ENCODE results near the gene CNKSR3.

CNKSR3 gene

DNA sequence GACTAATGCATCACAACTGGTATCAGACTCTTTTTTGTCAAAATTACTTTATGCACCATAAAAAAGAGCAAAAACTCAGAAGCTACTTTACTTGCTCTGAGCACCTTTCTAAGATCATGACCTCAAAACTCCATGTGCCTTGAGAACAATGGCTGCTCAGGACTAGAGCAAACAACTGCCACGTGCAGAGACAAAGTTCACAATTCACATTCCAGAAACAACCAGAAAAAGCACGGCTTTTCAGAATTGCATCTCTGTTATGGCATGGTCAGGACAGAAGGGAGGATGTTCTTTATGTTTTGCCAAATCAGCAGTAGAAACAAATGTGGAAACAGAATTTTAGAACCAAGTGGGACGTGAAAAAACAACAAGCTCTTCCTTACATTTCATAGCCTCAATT, 70.5 kb downstream of the CNKSR3 start:
- DNase-seq (ENCODE audit: low spot score) = no peak
- TF ChIP-seq, protein P1, sequence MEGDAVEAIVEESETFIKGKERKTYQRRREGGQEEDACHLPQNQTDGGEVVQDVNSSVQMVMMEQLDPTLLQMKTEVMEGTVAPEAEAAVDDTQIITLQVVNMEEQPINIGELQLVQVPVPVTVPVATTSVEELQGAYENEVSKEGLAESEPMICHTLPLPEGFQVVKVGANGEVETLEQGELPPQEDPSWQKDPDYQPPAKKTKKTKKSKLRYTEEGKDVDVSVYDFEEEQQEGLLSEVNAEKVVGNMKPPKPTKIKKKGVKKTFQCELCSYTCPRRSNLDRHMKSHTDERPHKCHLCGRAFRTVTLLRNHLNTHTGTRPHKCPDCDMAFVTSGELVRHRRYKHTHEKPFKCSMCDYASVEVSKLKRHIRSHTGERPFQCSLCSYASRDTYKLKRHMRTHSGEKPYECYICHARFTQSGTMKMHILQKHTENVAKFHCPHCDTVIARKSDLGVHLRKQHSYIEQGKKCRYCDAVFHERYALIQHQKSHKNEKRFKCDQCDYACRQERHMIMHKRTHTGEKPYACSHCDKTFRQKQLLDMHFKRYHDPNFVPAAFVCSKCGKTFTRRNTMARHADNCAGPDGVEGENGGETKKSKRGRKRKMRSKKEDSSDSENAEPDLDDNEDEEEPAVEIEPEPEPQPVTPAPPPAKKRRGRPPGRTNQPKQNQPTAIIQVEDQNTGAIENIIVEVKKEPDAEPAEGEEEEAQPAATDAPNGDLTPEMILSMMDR (IDR thresholded peaks at IDR 0.05; ENCODE audit: extremely low read depth, missing control alignments) = no peak

DNA sequence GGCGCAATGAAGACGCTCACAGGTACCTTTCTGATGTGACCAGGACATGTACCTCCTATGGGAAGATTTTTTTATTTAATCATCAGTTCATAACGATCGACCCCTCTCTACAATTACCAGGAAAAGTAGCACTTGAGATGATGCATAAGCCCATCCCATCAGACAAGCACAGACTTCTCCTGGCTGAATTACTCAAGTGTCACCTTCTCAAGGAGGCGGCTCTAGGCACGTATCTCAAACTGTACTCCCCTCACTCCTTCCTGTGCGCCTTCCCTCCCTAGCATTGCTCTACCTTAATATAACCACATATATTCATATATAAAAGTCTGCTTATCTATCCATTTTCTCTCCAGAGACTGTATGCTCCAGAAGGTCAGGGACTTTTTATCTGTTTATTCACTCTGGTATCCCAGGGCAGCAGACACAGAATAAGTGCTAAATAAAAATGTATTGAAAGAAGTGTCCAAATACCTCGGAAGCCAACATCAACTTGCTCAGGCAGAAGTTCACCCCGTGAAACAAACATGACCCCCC, 71.5 kb downstream of the CNKSR3 start:
- TF ChIP-seq, protein P1 (IDR thresholded peaks at IDR 0.05; ENCODE audit: extremely low read depth, missing control alignments) = no peak
- DNase-seq (ENCODE audit: low spot score) = no peak

DNA sequence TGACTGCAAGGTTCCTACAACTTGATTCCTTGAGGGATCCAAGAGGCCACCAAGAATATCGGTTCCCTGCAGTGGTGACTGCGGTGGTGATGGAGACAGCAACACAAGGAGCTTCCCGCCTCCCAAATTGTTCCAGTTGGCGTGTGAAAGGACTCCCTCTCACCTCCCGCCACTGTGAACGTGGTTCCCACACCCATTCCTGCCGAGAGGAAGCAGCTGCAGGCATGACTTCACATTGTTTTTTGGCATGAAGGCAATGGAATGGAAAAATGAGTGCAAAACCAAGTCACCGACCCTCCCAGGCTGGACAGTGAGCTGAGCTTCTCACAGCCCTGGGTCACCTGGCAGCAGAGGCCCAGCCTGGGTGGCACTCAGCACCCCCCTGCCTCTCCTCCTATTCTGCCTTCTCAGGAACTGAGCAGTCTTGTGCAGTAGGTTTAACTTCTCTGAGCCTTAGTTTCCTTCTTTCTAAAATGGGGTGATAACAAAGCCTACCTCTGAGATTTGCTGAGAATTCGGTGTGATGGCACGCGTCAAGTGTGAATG, 75.0 kb downstream of the CNKSR3 start:
- TF ChIP-seq, protein P1 (IDR thresholded peaks at IDR 0.05; ENCODE audit: extremely low read depth, missing control alignments) = no peak
- no peak for DNase-seq (ENCODE audit: low spot score)

DNA sequence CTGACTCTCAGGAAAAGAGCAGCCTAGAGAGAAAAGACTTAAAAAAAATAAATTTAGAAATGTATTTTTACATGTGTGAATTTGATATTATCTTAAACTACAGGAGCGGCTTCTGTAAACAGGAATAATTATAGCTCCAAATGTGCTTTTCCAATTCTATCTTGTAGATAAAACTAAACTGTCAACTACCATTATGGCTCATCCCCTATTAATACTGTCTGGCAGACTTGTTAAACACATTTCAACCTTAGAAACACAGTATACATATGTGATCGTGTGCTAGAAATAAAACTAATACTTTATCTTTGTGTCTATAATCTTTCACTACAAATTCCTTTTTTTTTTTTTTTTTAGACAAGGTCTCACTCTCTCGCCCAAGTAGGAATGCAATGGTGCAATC, 75.8 kb downstream of the CNKSR3 start:
- TF ChIP-seq, protein P1 (IDR thresholded peaks at IDR 0.05; ENCODE audit: extremely low read depth, missing control alignments) = no peak
- DNase-seq (ENCODE audit: low spot score) = no peak

DNA sequence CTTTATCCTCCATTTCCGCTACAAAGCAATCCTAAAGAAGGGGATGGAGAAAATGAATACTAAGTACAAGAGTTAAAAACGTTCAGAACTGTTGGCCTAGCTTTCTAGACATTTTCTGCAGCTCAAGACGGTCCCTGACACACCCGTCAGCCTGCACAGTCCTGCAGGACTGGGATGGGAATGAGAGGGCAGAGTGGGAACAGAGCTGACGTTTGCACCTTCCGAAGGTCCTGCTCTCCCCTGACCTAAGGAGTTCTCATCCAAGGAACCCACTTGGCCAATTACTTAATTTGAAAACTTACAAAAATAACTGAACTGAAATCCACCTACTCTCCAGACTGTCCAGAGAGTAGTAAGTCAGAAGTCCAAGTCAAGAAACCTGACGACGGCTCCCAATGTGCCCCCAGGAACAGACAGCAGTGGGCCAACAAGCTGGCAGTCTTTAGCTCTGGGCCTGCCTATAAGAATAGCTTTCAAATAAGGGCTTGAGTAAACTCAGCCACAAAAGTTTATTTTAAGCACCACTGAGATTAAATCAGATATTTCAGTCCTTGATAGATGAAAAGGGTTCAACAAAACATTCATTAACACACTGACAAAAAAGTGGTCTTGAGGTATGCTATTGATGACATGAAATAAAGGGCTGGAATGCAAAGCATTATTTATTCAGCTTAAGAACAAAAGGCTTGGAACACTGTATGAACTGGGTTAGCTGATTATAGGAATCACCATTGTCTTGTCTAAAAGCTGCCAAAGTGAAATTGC, 76.8 kb downstream of the CNKSR3 start:
- TF ChIP-seq, protein P1 (IDR thresholded peaks at IDR 0.05; ENCODE audit: extremely low read depth, missing control alignments) = no peak
- no peak for DNase-seq (ENCODE audit: low spot score)

DNA sequence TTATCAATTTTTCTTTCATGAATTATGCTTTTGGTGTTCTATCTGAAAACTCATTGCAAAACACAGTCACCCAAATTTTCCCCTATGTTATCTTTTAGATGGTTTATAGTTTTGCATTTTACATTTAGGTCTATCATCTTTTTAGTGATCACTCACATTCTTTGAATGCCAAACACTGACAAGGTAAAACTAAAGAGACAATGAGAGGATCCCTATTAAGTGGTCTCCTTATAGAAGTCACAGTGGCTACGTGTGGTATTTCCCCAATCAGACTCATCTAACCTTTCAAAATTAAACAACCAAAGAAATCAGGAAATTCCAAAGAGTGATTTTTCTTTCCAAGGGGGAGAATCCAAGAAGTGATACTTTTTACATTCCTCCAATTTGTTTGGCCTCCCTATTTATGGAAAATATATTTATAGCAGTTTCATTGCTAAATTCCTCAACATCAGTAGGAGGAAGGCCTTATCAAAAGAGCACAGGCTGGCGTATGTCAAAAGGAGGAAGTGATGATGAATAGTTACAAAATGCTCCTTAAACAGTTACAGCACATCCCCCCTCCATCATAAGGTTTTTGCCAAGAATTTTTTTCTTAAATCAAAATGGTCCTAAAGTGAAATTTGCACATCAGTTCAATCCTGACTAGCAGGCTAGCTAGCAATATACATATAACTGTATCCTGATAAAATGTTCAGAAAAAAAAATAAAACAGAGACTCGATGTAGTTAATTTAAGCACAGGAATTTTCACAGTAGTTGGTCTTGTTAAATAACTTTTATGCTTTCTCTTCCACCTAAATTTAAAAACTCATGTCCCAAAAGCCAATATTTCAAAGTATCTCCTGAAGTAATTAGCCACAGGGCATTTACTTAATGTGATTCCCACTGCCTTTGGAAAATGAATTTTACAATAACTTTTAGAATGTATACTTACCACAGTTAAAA, 77.7 kb downstream of the CNKSR3 start:
- DNase-seq (ENCODE audit: low spot score) = no peak
- TF ChIP-seq, protein P1 (IDR thresholded peaks at IDR 0.05; ENCODE audit: extremely low read depth, missing control alignments) = no peak
